T-helper 1 cell treated with Interleukin-12 subunit alpha and Interleukin-12 subunit beta and Interleukin-4 antibody, amounts not matched to agents 30 μg/mL and 1 μg/mL, for 36 hours (primary cell): ENCODE measurements around the gene ABHD3.
"Not testable (repeated sequence)": the region's sequence is repeated elsewhere in the genome, so short reads cannot be mapped to it uniquely, and the experiment has no call there.

ENCODE experiments used
- H3K27ac Mint-ChIP-seq: one replicate; pipeline ENCODE4 v1.8.0; 2021; ENCODE audit warnings: mild to moderate bottlenecking, mixed read lengths
- H3K27me3 Mint-ChIP-seq: one replicate; pipeline ENCODE4 v1.8.0; 2021; ENCODE audit warnings: low read depth, mixed read lengths
- H3K36me3 Mint-ChIP-seq: one replicate; pipeline ENCODE4 v1.8.0; 2021; ENCODE audit warnings: low read depth, mixed read lengths
- H3K4me1 Mint-ChIP-seq: one replicate; pipeline ENCODE4 v1.8.0; 2021; ENCODE audit warnings: low read depth, mixed read lengths
- H3K4me3 Mint-ChIP-seq: one replicate; pipeline ENCODE4 v1.8.0; 2021; ENCODE audit warnings: mild to moderate bottlenecking, moderate library complexity, mixed read lengths
- H3K9me3 Mint-ChIP-seq: one replicate; pipeline ENCODE4 v1.8.0; 2021; ENCODE audit warnings: mixed read lengths

ABHD3 gene

GRCh38 chr18:21640375-21640774 is 64.2 kb downstream of the ABHD3 start:
- H3K27ac Mint-ChIP-seq, H3K27me3 Mint-ChIP-seq, H3K9me3 Mint-ChIP-seq, H3K36me3 Mint-ChIP-seq, H3K4me3 Mint-ChIP-seq, H3K4me1 Mint-ChIP-seq: not testable (repeated sequence)

- Mint-ChIP-seq H3K27me3 (no peaks in the 10 kb centered on the region), H3K4me1 (no peaks in the 10 kb centered on the region), H3K36me3 (peaks cover 7% of the 10 kb centered on the region), H3K9me3 (no peaks in the 10 kb centered on the region), H3K4me3 (no peak overlapping the region), H3K27ac (no peak overlapping the region)
Measured at GRCh38 chr18:21638822-21639221, 65.8 kb downstream of the ABHD3 start.

- H3K4me1 Mint-ChIP-seq, result no peaks in the 10 kb centered on the region
- H3K36me3 Mint-ChIP-seq, result peaks cover 9% of the 10 kb centered on the region
- no peaks in the 10 kb centered on the region for H3K9me3 Mint-ChIP-seq
- no peak overlapping the region for H3K4me3 Mint-ChIP-seq
- H3K27ac Mint-ChIP-seq, result no peak overlapping the region
- H3K27me3 Mint-ChIP-seq, result no peaks in the 10 kb centered on the region
Measured at GRCh38 chr18:21636769-21637168, 67.8 kb downstream of the ABHD3 start.

GRCh38 chr18:21634588-21635199 is 69.9 kb downstream of the ABHD3 start:
- Mint-ChIP-seq H3K27ac (no peak overlapping the region), H3K27me3 (no peaks in the 10 kb centered on the region)

GRCh38 chr18:21632393-21632792 is 72.2 kb downstream of the ABHD3 start:
- H3K4me3 Mint-ChIP-seq, result no peak overlapping the region
- peaks cover 19% of the 10 kb centered on the region for H3K36me3 Mint-ChIP-seq
- H3K27me3 Mint-ChIP-seq, result no peaks in the 10 kb centered on the region
- no peak overlapping the region for H3K27ac Mint-ChIP-seq
- H3K9me3 Mint-ChIP-seq, result no peaks in the 10 kb centered on the region
- H3K4me1 Mint-ChIP-seq, result peaks cover 8% of the 10 kb centered on the region

More at GRCh38 chr18:21634588-21635199, 69.9 kb downstream of the ABHD3 start:
- peaks cover 9% of the 10 kb centered on the region for H3K36me3 Mint-ChIP-seq
- no peaks in the 10 kb centered on the region for H3K9me3 Mint-ChIP-seq
- no peaks in the 10 kb centered on the region for H3K4me1 Mint-ChIP-seq
- no peak overlapping the region for H3K4me3 Mint-ChIP-seq

- H3K27me3 Mint-ChIP-seq, result no peaks in the 10 kb centered on the region
- H3K9me3 Mint-ChIP-seq, result no peaks in the 10 kb centered on the region
- H3K27ac Mint-ChIP-seq, result peak overlapping the region; percentile 12
- peaks cover 26% of the 10 kb centered on the region for H3K36me3 Mint-ChIP-seq
- peaks cover 8% of the 10 kb centered on the region for H3K4me1 Mint-ChIP-seq
- no peak overlapping the region for H3K4me3 Mint-ChIP-seq
Measured at GRCh38 chr18:21629089-21629832, 75.3 kb downstream of the ABHD3 start.

GRCh38 chr18:21621640-21622039 is 82.9 kb downstream of the ABHD3 start:
- not testable (repeated sequence) for H3K27ac Mint-ChIP-seq, H3K4me3 Mint-ChIP-seq, H3K27me3 Mint-ChIP-seq, H3K9me3 Mint-ChIP-seq
- Mint-ChIP-seq H3K4me1 (peaks cover 13% of the 10 kb centered on the region), H3K36me3 (peaks cover 31% of the 10 kb centered on the region)

- peaks cover 17% of the 10 kb centered on the region for H3K36me3 Mint-ChIP-seq
- no peaks in the 10 kb centered on the region for H3K27me3 Mint-ChIP-seq
- H3K4me3 Mint-ChIP-seq, result peak within 1 kb of the TSS; percentile 98
- peak within 1 kb of the TSS; percentile 99 for H3K27ac Mint-ChIP-seq
- peaks cover 19% of the 10 kb centered on the region for H3K4me1 Mint-ChIP-seq
- H3K9me3 Mint-ChIP-seq, result no peaks in the 10 kb centered on the region
Measured at GRCh38 chr18:21612125-21613039, 92.2 kb downstream of the ABHD3 start, which contains the start of gene SNRPD1. TSS of gene SNRPD1 (plus strand) at chr18:21612314. CDS start at chr18:21612430, 116 bp downstream.

GRCh38 chr18:21611401-21612124 is 93.0 kb downstream of the ABHD3 start:
- Mint-ChIP-seq H3K4me1 (peaks cover 15% of the 10 kb centered on the region), H3K27ac (peak overlapping the region; percentile 99), H3K36me3 (peaks cover 11% of the 10 kb centered on the region), H3K4me3 (peak overlapping the region; percentile 98)
- H3K9me3 Mint-ChIP-seq, H3K27me3 Mint-ChIP-seq: not testable (repeated sequence)

- H3K27me3 Mint-ChIP-seq, result peaks cover 2% of the 10 kb centered on the region
- H3K4me3 Mint-ChIP-seq, result no peak overlapping the region
Measured at GRCh38 chr18:21605213-21605612, 99.4 kb downstream of the ABHD3 start.

GRCh38 chr18:21604671-21605070 is 99.9 kb downstream of the ABHD3 start:
- no peak overlapping the region for H3K27ac Mint-ChIP-seq
- no peaks in the 10 kb centered on the region for H3K9me3 Mint-ChIP-seq
- no peak overlapping the region for H3K4me3 Mint-ChIP-seq
- H3K4me1 Mint-ChIP-seq, result peaks cover 17% of the 10 kb centered on the region
- peaks cover 2% of the 10 kb centered on the region for H3K27me3 Mint-ChIP-seq
- no peaks in the 10 kb centered on the region for H3K36me3 Mint-ChIP-seq

More at GRCh38 chr18:21605213-21605612, 99.4 kb downstream of the ABHD3 start:
- Mint-ChIP-seq H3K27ac (no peak overlapping the region), H3K4me1 (peaks cover 16% of the 10 kb centered on the region), H3K36me3 (no peaks in the 10 kb centered on the region), H3K9me3 (no peaks in the 10 kb centered on the region)

- Mint-ChIP-seq H3K4me1 (peaks cover 32% of the 10 kb centered on the region), H3K4me3 (no peak overlapping the region), H3K27me3 (peaks cover 2% of the 10 kb centered on the region), H3K27ac (peak overlapping the region; percentile 74), H3K36me3 (no peaks in the 10 kb centered on the region), H3K9me3 (no peaks in the 10 kb centered on the region)
Measured at GRCh38 chr18:21602299-21602587, 102.3 kb downstream of the ABHD3 start.
